Prostate gland (tissue), 2 donors: Measurements from ENCODE around the gene NR0B2. TPM values are rescaled to one million over a fixed set of nuclear protein-coding genes. Genes with fewer than 3 reads are reported as not detected.

Experiments
- DNase-seq: peaks from one replicate; pipeline ENCODE4 v3.0.0-alpha.2; 2019; ENCODE audit warnings: low spot score
- H3K27ac ChIP-seq, 2 donors: fragments of 200-600 bp; sonication (generic); 2 replicates each; pipeline ENCODE4 v1.5.1; 2017 to 2019
- H3K27me3 ChIP-seq: fragments of 200-600 bp; sonication (generic); replicated peaks from 2 replicates; pipeline ENCODE4 v1.5.1; 2019; ENCODE audit not compliant: insufficient read depth
- H3K36me3 ChIP-seq, 2 donors: fragments of 200-600 bp; sonication (generic); 1 replicate in 1 of 2; 2 replicates in 1 of 2; pipeline versions ENCODE4 v1.5.1 to v1.8.1; 2017 to 2019
- H3K4me1 ChIP-seq: fragments of 200-600 bp; sonication (generic); replicated peaks from 2 replicates; pipeline ENCODE4 v1.5.1; 2019
- H3K4me3 ChIP-seq, 2 donors: fragments of 200-600 bp; sonication (generic); 2 replicates each; pipeline ENCODE4 v1.5.1; 2017 to 2019
- H3K9me3 ChIP-seq: fragments of 200-600 bp; sonication (generic); 2 replicates; pipeline ENCODE4 v1.5.1; 2017
- CTCF ChIP-seq, 4 experiments: fragments of 200-600 bp in 2 of 4; fragments of 450-650 bp in 2 of 4; sonication (generic) in 2 of 4; IDR thresholded peaks; 1 replicate in 3 of 4; 2 replicates in 1 of 4; pipeline ENCODE4 v1.5.1; 2016 to 2019; ENCODE audit warnings: antibody characterized with exemption in 4 of 4, mild to moderate bottlenecking in 2 of 4, moderate library complexity in 2 of 4
- POLR2A ChIP-seq: fragments of 450-650 bp; IDR thresholded peaks from one replicate; pipeline ENCODE4 v1.6.1; 2016; ENCODE audit warnings: antibody characterized with exemption, mild to moderate bottlenecking
- POLR2AphosphoS5 ChIP-seq: sonication (generic); formaldehyde crosslinking; IDR thresholded peaks from one replicate; pipeline ENCODE4 v1.6.1; 2017; ENCODE audit warnings: antibody characterized with exemption
- WGBS: methylation state at CpG from one replicate; pipeline ENCODE4 v1.1.5; 2018; 5-methylcytosine and 5-hydroxymethylcytosine counted together
- intact Hi-C: fragments of 100-400 bp; cut with DNase I; formaldehyde crosslinking; loops from one replicate; pipeline ENCODE4 v1.14.2; 2022
- total RNA-seq, 2 donors: library from RNA; depleted of rRNA; stranded (reverse); fragments of >200 nt; gene quantifications; one replicate each; pipeline ENCODE4 v1.1.0, GENCODE V29; 2016

Gene NR0B2
- total RNA-seq, 2 donors from 2014 or later, result not detected

GRCh38 chr1:26862781-26863684, 50.7 kb downstream of the NR0B2 start, which contains the start of gene SFN:
Gene SFN (plus strand): TSS chr1:26863149. CDS start chr1:26863213, 64 bp downstream.
- H3K4me1 ChIP-seq, result peaks cover 7% of the 10 kb centered on the region
- intact Hi-C loops, result loop anchor here (10.0 kb wide), 1 partner anchor 168 kb away; the partner anchor contains the start of gene ARID1A
- DNase-seq, result peak; percentile 94
- H3K36me3 ChIP-seq, result no peaks in the 10 kb centered on the region
- H3K4me3 ChIP-seq, result peak within 1 kb of the TSS; percentile 39 to 59
- TF ChIP-seq POLR2A (peak; percentile 99), CTCF (IDR thresholded peaks at IDR 0.05) (peak in 3 of 4 experiments; percentile 49 to 84 (median 71)), POLR2AphosphoS5 (peak; percentile 93)
- WGBS, result 44% methylated on average over 36 of the region's 37 CpGs
- no peaks in the 10 kb centered on the region for H3K9me3 ChIP-seq
- no peaks in the 10 kb centered on the region for H3K27me3 ChIP-seq
- peak within 1 kb of the TSS; percentile 99 for H3K27ac ChIP-seq

DNA sequence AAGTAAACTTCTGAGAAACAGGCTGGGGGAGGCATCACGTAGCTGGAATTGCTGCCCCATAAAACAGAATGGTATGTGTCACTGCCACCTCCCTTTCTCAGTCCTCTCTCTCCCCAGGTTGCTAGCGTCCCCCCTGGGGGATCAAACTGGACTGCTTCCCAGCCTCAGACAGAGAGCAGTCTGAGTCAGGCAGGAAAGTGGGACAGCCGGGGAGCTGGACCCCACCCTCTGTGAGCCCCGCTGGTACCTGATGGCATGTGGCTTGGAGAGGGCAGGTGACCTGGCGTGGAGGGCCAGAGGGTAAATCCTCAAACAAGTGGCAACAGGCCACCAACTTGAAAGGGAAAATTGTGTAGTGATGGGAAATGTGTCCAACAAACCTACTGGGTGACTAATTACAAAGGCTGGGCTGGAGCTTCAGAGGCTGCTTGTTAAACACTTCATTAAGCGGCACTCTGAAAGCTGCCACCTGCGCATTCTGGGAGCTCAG, 51.8 kb downstream of the NR0B2 start:
- no peaks in the 10 kb centered on the region for H3K36me3 ChIP-seq
- no peaks in the 10 kb centered on the region for H3K9me3 ChIP-seq
- intact Hi-C loops, result loop anchor here (10.0 kb wide), 1 partner anchor 167 kb away; the partner anchor contains the start of gene ARID1A
- no peak overlapping the region for H3K4me3 ChIP-seq
- H3K4me1 ChIP-seq, result peaks cover 14% of the 10 kb centered on the region
- no peak for DNase-seq
- TF ChIP-seq CTCF (IDR thresholded peaks at IDR 0.05) (no peak), POLR2AphosphoS5 (no peak), POLR2A (no peak)
- peak overlapping the region; percentile 99 for H3K27ac ChIP-seq
- H3K27me3 ChIP-seq, result no peaks in the 10 kb centered on the region
- WGBS, result 35% methylated on average over 7 of the region's 7 CpGs

Other genes with a start within 250 kb of the NR0B2 start
- gene ARID1A, start 218.0 kb downstream of the NR0B2 start, total RNA-seq, result 10 to 100 TPM; 71.4 to 92.8 TPM
- gene PIGV, start 126.0 kb downstream of the NR0B2 start, total RNA-seq, result 10 to 100 TPM; 26.4 to 32.4 TPM
- gene ZDHHC18, start 87.3 kb downstream of the NR0B2 start, total RNA-seq, result 10 to 100 TPM; 20.0 to 30.7 TPM
- 10 to 100 TPM; 39.2 to 80.7 TPM for gene SFN, start 50.8 kb downstream of the NR0B2 start, total RNA-seq
- gene GPN2, start 23.7 kb downstream of the NR0B2 start, total RNA-seq, result 10 to 100 TPM; 15.7 to 26.0 TPM
- gene GPATCH3, start 13.5 kb downstream of the NR0B2 start, total RNA-seq, result 10 to 100 TPM in 1 of 2 donors, 1 to 10 TPM in 1; 9.2 to 28.2 TPM
- gene NUDC, start 7.8 kb upstream of the NR0B2 start, total RNA-seq, result 10 to 100 TPM; 65.4 to 66.3 TPM
- gene KDF1, start 46.5 kb upstream of the NR0B2 start, total RNA-seq, result 10 to 100 TPM; 14.0 to 42.8 TPM
- 10 to 100 TPM; 21.1 to 30.6 TPM for gene TRNP1, start 79.7 kb upstream of the NR0B2 start, total RNA-seq
- gene TENT5B, start 98.9 kb upstream of the NR0B2 start, total RNA-seq, result 10 to 100 TPM; 19.1 to 19.9 TPM
- 10 to 100 TPM; 22.9 to 30.4 TPM for gene SLC9A1, start 241.2 kb upstream of the NR0B2 start, total RNA-seq